Stimulated activated CD4-positive, alpha-beta T cell treated with anti-CD3 and anti-CD28 coated beads, Interleukin-1b, Interleukin-23, amount 100 ng/mL, for 24 hours (primary cell): ENCODE measurements around the gene XPA.

Source experiments
- DNase-seq, 4 experiments: peaks; one replicate each; pipeline ENCODE4 v3.0.0-alpha.2; 2020; ENCODE audit warnings: low read depth in 4 of 4, low spot score in 1 of 4

Gene XPA

DNA sequence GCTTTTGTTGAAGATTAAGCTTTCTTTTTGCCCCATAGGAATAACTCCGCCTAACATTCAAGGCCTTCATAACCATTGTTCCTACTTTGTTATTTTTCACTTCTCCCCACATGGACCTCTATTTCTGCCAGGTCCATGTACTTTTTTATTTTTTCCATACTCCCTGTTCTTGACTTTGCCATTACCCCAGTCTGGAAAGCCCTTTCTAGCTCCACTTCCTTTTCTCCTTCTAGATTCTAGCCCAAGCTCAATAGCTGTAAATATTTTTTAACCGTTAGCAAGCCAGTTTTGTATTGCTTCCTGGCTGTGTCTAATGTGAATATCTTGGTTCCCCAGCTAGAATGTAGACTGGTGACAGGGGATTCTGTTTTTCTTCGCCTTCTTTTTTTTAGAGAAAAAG is 37.4 kb downstream of the XPA start:
- DNase-seq, result no peak

DNA sequence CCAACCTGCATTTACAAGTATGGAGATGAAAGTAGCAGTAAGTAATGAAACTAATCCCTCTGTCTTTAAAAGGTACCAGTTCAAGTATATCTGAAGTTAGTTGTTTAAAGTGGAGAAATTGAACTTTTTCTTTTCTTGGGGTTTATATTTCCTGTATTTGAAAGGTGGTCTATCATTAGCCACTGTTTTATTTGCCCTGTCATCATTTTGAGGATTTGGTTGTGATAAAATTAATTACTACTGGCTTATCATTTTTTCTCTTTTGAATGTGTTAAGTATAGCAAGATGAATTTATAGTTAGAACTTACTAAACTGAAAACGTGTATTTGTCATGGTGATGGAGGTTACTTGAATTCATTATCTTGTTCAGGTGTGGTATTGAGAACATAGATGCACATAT is 38.4 kb downstream of the XPA start:
- DNase-seq, result no peak

DNA sequence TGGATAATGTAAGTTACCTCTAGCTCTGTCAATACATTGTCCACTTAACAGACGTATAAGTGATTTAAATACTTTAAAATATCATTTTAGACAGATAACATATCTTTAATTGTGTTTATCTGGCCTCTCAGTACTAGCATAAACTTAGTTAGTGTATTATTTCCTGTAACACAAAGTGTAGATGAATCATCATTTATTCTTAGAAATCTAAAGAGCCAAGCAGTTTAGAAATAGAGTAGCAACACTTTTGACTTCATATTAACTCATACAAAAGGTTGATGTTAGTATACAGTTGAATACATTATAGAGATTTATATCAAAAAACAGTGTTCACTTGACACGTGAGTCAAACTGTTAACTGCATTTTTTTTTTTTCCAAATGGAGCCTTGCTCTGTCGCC is 45.5 kb downstream of the XPA start:
- DNase-seq, result no peak

DNA sequence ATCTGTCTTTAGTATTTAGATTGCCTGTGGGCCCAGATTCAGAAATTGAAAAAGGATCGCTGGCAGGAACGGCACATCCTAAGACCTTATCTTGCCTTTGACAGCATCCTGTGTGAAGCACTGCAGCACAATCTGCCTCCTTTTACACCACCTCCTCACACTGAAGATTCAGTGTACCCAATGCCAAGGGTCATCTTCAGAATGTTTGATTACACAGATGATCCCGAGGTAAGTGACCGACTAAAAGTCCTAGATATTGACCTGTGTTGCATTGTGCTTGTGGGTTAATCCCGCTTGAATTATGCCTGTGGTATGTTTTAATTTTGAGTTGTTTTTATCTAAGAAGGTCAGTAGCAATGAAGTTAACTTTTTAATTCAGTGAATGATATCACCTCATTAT is 49.1 kb downstream of the XPA start:
- no peak for DNase-seq

DNA sequence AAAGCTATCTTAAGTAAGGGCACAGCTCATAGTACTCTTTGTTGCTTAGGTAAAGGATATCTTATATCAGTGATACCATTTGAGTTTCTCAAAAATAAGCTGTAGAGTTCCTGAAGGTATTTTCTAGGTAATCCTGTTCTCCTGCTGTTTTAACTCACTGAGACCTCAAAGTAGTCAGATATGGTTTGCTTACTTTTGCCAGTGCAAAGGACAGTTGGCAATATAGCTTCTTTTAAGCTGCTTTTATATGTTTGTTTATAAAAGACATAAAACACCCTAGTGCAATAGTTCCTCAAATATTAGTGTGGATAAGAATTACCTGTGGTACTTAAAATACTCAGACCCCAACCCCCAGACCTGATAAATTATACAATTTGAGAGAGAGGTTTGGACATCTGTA is 51.4 kb downstream of the XPA start:
- no peak for DNase-seq

DNA sequence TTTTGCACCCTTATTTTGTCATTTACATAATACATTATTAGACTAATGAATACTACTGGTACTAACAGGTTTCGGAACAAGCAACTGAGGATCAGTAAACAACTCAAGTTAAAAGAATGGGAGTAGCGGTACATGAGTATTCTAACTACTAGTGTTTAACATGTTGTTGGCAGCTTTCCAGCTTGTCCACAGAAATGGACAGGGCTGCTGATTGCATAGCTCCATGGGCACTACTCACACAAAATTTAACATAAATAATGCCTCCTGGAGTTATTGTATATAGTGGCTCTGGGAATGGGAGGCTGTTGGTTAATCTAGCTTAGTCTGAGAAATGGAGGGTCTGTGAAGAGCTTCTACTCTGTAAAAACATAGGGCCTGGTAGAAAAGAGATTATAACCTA is 56.8 kb downstream of the XPA start:
- no peak for DNase-seq

DNA sequence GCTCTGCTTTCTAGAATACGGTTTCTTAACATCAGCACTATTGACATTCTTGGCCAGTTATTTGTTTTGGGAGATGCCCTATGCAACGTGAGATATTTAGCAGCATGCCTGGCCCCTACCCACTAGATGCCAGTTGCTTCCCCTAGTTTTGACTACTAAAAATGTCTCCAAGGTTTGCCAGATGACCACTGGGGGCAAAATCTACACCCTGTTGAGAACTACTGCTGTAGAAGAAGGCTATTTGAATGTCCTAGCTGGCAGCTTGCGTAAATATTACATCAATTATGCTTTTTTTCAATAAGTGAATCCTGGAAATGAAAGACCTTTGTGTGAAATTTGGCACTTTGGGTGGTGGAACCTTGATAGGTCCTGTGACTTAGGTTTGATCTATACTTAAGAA is 58.5 kb downstream of the XPA start:
- no peak for DNase-seq

DNA sequence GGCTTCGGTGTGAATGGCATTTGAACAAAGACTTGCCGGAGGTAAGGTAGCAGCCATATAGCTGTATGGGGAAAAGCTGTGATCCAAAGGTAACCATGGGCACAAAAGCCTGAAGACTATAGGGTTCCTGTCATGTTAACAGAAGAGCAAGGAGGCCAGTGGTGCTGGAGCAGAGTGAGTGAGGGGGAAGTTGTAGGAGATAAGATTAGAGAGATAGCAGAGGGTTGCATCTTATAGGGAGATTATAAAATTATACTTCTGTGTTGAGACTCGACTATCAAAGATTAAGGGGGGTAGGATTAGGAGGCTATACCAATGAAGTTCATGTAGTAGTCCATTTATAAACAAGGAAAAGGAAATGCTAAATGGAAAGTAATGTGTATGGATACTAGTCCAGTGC is 60.2 kb downstream of the XPA start:
- no peak for DNase-seq

DNA sequence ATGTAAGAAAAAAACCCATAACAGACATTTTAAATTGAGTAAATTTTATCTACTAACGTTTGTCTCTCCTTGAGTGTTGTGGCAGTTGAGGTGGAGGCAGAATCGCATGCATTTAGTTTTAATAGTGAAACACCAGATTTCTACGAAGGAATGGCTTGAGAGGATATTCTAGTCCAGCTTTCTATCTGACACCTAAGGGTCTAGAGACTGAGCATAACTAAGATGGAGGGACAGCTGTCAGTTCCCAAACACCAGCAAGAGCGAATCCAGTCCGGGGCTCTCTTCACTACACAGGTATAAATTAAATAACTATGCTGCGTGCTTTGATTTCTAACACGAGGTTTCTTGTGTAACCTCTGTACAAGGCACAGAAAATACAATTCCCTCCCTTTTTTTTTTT is 62.1 kb downstream of the XPA start:
- DNase-seq, result no peak

DNA sequence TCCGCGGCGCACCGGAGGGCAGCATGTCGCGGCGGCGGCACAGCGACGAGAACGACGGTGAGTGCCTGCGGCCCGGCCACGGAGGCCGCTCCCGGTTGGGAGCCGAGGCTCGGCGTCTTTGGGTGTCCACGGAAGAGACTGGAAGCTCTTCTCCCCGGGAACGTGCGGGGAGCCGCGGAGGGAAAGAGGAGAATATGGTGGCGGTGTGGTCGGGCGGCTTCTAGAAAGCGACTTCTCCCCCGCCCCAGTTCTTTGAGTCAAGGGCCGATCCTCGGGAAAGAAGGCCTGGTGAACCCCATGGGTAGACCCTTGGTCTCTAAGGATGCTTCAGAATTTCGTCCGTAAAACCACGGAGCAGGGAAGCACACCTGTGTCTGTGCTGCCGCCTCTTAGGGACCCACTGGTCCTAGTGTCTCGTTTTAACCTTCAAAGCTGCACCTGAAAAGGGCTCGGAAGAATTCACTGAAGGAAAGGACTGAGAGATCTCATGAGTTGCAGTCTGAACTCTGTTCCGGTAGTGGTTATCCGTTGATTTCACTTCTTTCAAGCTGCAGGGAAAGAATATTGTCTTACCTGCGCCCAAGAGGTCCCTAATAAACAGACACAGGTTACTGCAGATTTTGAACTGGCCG is 63.2 kb downstream of the XPA start:
- DNase-seq, result peak in 1 of 4 experiments; percentile 5

DNA sequence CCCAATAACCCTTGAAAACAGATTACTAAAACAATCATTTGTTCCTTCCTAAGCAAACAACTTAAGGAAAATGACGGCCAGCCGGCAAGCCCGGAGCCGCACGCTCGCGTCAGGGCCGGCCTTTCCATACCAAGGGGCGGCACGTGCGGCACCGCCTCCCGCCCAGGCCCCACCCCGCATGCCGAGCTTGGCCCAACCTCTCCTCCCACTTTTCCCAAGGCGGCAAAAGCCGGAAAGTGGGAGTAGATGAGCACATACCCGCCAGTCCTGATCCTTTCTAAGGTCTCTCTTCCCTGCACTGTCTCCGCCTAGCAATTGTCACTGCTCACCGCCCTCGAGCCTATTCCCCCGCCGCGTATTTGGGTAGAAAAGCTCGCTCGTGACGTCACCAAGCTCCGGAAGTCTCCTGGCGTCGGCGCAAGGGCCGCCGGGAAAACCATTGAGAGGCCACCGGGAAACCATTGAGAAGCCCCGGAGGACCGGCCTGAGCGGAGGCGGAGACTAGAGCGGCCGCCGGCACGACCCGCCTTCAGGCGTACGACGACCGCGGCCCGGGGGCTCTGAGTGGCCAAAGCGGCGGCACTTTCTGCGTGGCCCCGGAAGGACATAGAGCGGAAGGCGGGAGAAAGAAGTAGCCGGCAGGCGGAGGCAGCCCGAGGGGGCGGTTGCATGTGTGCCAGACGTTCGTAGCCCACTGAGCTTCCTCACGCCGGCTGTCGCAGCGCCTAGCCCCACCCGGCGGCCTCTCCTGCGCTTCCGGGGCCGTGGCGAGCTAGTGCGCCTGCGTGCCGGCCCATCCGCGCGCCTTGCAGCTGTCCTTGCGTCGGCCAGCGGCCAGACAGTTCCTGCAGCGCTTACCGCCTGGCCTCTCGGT is 63.9 kb downstream of the XPA start, which contains the start of the genes NCBP1 and TSTD2:
NCBP1 (plus strand) TSS at position 837 of the 874 bp plus-strand sequence. CDS start 61 bp downstream, outside the sequence.
TSTD2 (minus strand) TSS at position 384 of the 874 bp plus-strand sequence. CDS start 5,806 bp downstream, outside the sequence.
- DNase-seq, result peak; percentile 90 to 94 (median 92)

DNA sequence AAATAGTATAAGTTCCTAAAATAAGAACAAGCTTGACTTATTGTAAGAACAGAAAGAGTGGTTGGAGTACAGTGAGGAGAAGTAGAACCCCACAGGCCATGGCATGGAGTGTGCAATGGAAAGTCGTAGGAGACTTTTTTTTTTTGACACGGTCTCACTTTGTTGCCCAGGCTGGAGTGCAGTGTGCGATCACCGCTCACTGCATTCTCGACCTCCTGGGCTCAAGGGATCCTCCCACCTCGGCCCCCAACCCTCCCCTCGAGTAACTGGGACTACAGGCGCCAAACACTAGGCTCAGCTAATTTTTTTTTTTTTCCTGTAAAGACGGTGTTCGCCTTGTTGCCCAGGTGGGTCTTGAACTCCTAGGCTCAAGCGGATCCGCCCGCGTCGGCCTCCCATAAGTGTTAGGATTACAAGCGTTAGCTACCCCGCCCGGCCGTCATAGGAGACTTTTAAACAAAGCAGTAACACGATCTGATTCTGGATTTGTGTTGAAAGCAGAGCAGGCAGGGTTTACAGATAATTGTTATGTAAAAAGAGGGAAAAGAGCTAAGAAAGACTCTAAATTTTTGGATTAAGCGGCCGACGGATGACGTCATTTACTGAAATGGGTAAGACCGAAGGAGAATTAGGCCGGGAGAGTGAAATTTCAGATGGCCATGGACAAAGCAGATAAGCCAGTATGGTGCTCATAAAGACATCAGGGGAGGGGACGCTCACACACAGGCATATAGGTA is 64.7 kb downstream of the XPA start:
- peak in 2 of 4 experiments; percentile 7 to 9 for DNase-seq

DNA sequence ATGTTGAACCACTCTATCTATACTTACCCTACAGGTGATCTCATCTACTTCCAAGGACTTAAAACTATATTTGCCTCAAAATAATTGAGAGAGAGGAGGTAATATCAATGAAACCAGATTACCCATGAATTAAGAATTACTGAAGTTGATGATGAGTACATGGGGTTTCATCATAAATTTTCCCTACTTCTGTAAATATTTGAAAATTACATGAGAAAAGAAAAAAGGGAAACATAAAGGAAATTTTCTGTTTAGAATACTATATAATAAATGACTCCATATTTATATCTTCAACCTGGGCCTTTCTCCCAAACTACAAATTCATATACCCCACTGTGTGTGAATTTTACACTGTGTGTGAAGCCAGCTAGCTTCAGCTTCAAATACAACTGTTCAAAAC is 66.5 kb downstream of the XPA start:
- no peak for DNase-seq

DNA sequence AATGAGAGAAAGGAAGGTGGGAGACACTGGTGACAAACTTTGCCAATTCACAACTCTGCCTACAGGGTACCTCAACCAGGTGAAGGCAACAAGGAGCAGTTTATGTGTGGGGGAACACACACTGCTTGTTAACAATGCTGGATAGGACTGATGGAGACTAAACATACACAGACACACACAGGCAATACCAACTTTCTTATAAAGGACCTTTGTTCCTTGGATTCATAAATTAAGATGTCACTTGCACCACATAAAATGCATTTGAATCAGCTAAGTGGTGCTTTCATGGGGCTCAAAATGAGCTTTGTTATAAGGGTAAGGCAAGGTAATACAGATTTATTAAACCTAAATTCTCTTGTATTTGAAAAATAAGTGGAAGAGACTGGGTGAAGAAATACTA is 68.0 kb downstream of the XPA start:
- no peak for DNase-seq

DNA sequence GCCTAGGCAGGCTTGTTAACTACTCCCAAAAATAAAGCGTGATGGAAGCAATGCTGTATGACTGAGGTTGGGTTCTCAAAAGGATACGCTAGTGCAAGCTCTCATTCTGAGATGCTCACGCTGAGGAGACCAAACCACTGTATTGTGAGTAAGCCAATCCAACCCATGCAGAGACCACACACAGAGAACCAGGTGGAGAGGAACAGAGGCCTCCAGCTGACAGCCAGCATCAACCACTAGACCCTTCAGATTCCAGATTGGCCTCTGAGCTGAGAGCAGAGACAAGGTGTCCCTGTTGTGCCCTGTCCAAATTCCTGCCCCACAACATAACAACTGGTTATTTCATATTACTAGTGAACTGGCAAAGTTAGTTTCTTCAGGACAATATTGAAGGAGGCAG is 68.5 kb downstream of the XPA start:
- DNase-seq, result no peak

DNA sequence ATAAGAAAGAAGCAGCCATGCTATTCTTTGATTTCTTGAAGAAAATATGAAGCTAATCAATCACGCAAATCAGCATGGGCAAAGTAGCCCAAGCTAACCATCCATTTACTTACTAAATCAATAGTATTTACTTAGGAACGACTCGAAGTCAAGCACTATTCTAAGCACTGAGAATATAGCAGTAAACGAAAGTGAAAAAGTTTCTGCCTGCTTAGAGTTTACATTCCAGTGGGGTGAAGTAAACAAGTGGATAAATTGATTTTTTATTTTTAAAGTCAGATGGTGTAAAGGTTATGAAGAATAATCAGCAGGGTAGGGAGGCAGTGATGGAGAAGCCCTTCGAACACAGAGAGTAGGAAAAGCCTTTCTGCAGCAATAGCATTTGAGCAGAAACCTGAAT is 69.5 kb downstream of the XPA start:
- no peak for DNase-seq

DNA sequence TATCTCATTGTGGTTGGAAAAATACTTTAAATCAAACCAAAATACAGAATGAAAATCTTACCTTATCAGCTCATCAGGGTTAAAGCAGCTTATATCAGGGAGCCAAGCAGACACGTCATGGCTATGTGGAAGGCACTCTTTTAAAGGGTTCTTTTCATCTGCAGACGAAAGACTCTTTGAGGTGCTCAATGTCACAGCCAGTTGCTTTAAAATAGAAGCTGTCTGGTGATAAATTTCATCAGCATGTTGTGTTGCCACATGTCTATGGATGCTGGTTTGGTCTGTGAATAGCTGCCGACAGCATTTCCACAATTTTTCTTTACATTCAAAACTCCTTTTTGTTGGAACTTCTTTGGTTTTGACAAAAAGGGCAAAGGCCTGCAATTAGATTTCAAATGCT is 71.5 kb downstream of the XPA start:
- no peak for DNase-seq
